Keratinocyte (primary cell): Measurements from ENCODE around the gene MTMR10. TPM values are rescaled to one million over a fixed set of nuclear protein-coding genes. Genes with fewer than 3 reads are reported as not detected.

Source experiments
- DNase-seq: peaks from one replicate; pipeline ENCODE4 v3.0.0-alpha.2; 2011; ENCODE audit warnings: low read depth, missing footprints, low spot score
- FAIRE-seq: peaks from 2 replicates; lab custom pipeline; 2011; peaks lifted over from hg19 to GRCh38; lab: Jason Lieb, UNC
- H2AFZ ChIP-seq: 2 replicates; pipeline ENCODE4 v1.6.0; 2012; ENCODE audit warnings: low read length, control low read depth, inconsistent platforms; ENCODE audit not compliant: control insufficient read depth
- H3K27ac ChIP-seq: 2 replicates; pipeline ENCODE4 v1.5.1; 2011; ENCODE audit warnings: low read length; ENCODE audit not compliant: control insufficient read depth, insufficient read depth
- H3K27me3 ChIP-seq: 3 replicates; pipeline ENCODE4 v1.6.0; 2011; ENCODE audit warnings: low read length; ENCODE audit not compliant: control insufficient read depth, insufficient read depth; ENCODE audit errors: extremely low read depth
- H3K36me3 ChIP-seq, 2 experiments: 2 replicates in 1 of 2; 3 replicates in 1 of 2; pipeline ENCODE4 v1.5.1; 2011; ENCODE audit warnings: low read length in 2 of 2, mild to moderate bottlenecking in 1 of 2; ENCODE audit not compliant: control insufficient read depth in 2 of 2, insufficient read depth in 2 of 2; ENCODE audit errors: extremely low read depth in 1 of 2
- H3K4me1 ChIP-seq: 3 replicates; pipeline ENCODE4 v1.5.1; 2011; ENCODE audit warnings: low read length; ENCODE audit not compliant: control insufficient read depth, insufficient read depth; ENCODE audit errors: extremely low read depth
- H3K4me2 ChIP-seq: 3 replicates; pipeline ENCODE4 v1.6.0; 2011; ENCODE audit warnings: low read depth, low read length; ENCODE audit not compliant: control insufficient read depth, insufficient read depth; ENCODE audit errors: extremely low read depth
- H3K4me3 ChIP-seq, 3 experiments: fragments of 200-600 bp in 1 of 3; sonication (generic) in 1 of 3; 2 replicates in 2 of 3; 3 replicates in 1 of 3; pipeline ENCODE4 v1.5.1; 2011 to 2016; ENCODE audit warnings: low read length in 3 of 3, mild to moderate bottlenecking in 3 of 3, control low read depth in 2 of 3, inconsistent platforms in 1 of 3, low read depth in 1 of 3, mixed read lengths in 1 of 3, mixed run types in 1 of 3, moderate library complexity in 1 of 3; ENCODE audit not compliant: control insufficient read depth in 2 of 3, insufficient read depth in 2 of 3; ENCODE audit errors: extremely low read depth in 1 of 3
- H3K79me2 ChIP-seq: 2 replicates; pipeline ENCODE4 v1.6.0; 2012; ENCODE audit warnings: low read length; ENCODE audit not compliant: control insufficient read depth, insufficient read depth
- H3K9ac ChIP-seq: 3 replicates; pipeline ENCODE4 v1.6.0; 2011; ENCODE audit warnings: low read length; ENCODE audit not compliant: control insufficient read depth, insufficient read depth; ENCODE audit errors: extremely low read depth
- H3K9me1 ChIP-seq: 3 replicates; pipeline ENCODE4 v1.6.0; 2011; ENCODE audit warnings: low read length; ENCODE audit not compliant: control insufficient read depth, insufficient read depth; ENCODE audit errors: extremely low read depth
- H3K9me3 ChIP-seq: 2 replicates; pipeline ENCODE4 v1.5.1; 2012; ENCODE audit warnings: low read depth, low read length; ENCODE audit not compliant: control insufficient read depth
- H4K20me1 ChIP-seq: 3 replicates; pipeline ENCODE4 v1.6.0; 2011; ENCODE audit warnings: low read length; ENCODE audit not compliant: control insufficient read depth, insufficient read depth; ENCODE audit errors: extremely low read depth
- CTCF ChIP-seq, 3 experiments: IDR thresholded peaks in 1 of 3; conservative IDR thresholded peaks in 1 of 3; optimal IDR thresholded peaks in 1 of 3; 2 replicates in 2 of 3; 3 replicates in 1 of 3; pipeline versions ENCODE3 to v1.5.1; 2011; ENCODE audit warnings: low read length in 3 of 3, mild to moderate bottlenecking in 3 of 3, moderate library complexity in 2 of 3, control low read depth in 1 of 3, inconsistent platforms in 1 of 3; ENCODE audit not compliant: insufficient read depth in 2 of 3; ENCODE audit errors: extremely low read depth in 1 of 3
- EZH2 ChIP-seq: IDR thresholded peaks from one replicate; pipeline ENCODE4 v1.6.1; 2012; ENCODE audit warnings: inconsistent platforms, mild to moderate bottlenecking, low read length, moderate library complexity
- dilution Hi-C: fragments of 300-500 bp; cut with MboI; formaldehyde crosslinking; loops from one replicate; pipeline ENCODE4 v1.7.0; 2020; ENCODE audit warnings: low sequenced_read_pairs; ENCODE audit not compliant: extremely low pct_ligation_motif_present
- polyA plus RNA-seq, 5 experiments: library from polyadenylated mRNA; depleted of rRNA in 3 of 5; stranded (reverse) in 3 of 5; stranded (forward) in 1 of 5; unstranded in 1 of 5; fragments of >200 nt; gene quantifications; 1 replicate in 1 of 5; 2 replicates in 3 of 5; 3 replicates in 1 of 5; pipeline versions ENCODE4 v1.2.1 to v1.2.3, GENCODE V29; 2011 to 2012; ENCODE audit warnings: missing spikeins in 2 of 5, low read depth in 1 of 5, low replicate concordance in 1 of 5
- small RNA-seq, 3 experiments: library from RNA; depleted of rRNA; stranded (forward); fragments of <200 nt; gene quantifications; one replicate each; pipeline ENCODE3, GENCODE V24; 2012; ENCODE audit warnings: low read depth in 3 of 3, low replicate concordance in 1 of 3; ENCODE audit not compliant: insufficient read length in 3 of 3

Gene MTMR10
- polyA plus RNA-seq, 1 donor (not counting 4 experiments of a cell fraction or from before 2014, with no cell fraction given) = 15.5 TPM

DNA sequence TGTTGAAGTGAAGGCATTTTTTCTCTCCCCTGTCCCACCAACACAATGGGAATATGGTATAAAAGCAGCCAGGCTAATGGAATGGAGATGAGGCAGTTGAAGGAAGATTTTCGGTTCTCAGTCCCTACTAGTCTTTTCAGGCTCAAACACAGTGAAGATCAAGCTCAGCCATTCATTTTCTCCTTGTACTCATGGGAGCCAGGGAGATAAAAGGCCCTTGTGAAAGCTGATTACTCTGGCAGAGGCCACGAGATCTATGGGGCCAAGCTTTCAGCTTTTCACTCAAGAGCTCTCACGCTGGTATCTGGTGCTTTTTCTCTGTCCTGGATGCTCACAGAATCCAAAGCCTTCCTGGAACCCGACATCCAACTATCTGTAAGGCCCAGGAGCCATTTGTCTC is 102.2 kb downstream of the MTMR10 start:
- H3K36me3 ChIP-seq = no peaks in the 10 kb centered on the region
- H2AFZ ChIP-seq = no peak overlapping the region
- H3K4me2 ChIP-seq = no peak overlapping the region
- no peak overlapping the region for H3K4me3 ChIP-seq
- peaks cover 2% of the 10 kb centered on the region for H3K4me1 ChIP-seq
- H3K27me3 ChIP-seq = no peaks in the 10 kb centered on the region
- no peak overlapping the region for H3K9ac ChIP-seq
- dilution Hi-C loops = no loop called here
- TF ChIP-seq CTCF (optimal IDR thresholded peaks at IDR 0.05 in 1 of 3, IDR thresholded peaks at IDR 0.05 in 1 of 3, conservative IDR thresholded peaks at IDR 0.05 in 1 of 3; ENCODE audit: extremely low read depth in 1 of 3, insufficient read depth in 2 of 3, low read length in 3 of 3) = no peak
- TF ChIP-seq EZH2 = no peak
- H3K9me1 ChIP-seq = no peaks in the 10 kb centered on the region
- no peak overlapping the region for H3K27ac ChIP-seq
- no peak for FAIRE-seq
- no peaks in the 10 kb centered on the region for H3K9me3 ChIP-seq
- no peaks in the 10 kb centered on the region for H4K20me1 ChIP-seq
- H3K79me2 ChIP-seq = no peaks in the 10 kb centered on the region
- no peak for DNase-seq

Small RNA genes within 50 kb of the gene (small RNA-seq; reads per million reads assigned to genes)
- 0 reads per million in 3 experiments for gene RNU6-466P

Other genes with a start within 250 kb of the MTMR10 start
- gene FAN1, start 87.7 kb downstream of the MTMR10 start, polyA plus RNA-seq = 9.7 to 17.2 TPM (median 16.6 TPM) in 3 replicates
- 0.17 to 0.18 TPM in 2 of 3 replicates, not detected in the other for gene TRPM1, start 110.1 kb upstream of the MTMR10 start, polyA plus RNA-seq